Right forelimb (tissue), 1 donor: ENCODE measurements around the gene LCP2.

Source experiments
- DNase-seq: peaks from one replicate; pipeline ENCODE4 v3.0.0-alpha.2; 2018

Gene LCP2

GRCh38 chr5:170294556-170294955, 3.0 kb downstream of the LCP2 start:
- no peak for DNase-seq

GRCh38 chr5:170294057-170294456, 3.5 kb downstream of the LCP2 start:
- DNase-seq = no peak

GRCh38 chr5:170293273-170293672, 4.3 kb downstream of the LCP2 start:
- no peak for DNase-seq

- no peak for DNase-seq
Measured at GRCh38 chr5:170292179-170293104, 5.1 kb downstream of the LCP2 start.

GRCh38 chr5:170290498-170290897, 7.1 kb downstream of the LCP2 start:
- DNase-seq = no peak

GRCh38 chr5:170289764-170290163, 7.8 kb downstream of the LCP2 start:
- no peak for DNase-seq

- no peak for DNase-seq
Measured at GRCh38 chr5:170289121-170289520, 8.5 kb downstream of the LCP2 start.

- no peak for DNase-seq
Measured at GRCh38 chr5:170288551-170288950, 9.0 kb downstream of the LCP2 start.

GRCh38 chr5:170288151-170288550, 9.4 kb downstream of the LCP2 start:
- DNase-seq = no peak

- no peak for DNase-seq
Measured at GRCh38 chr5:170287532-170287931, 10.0 kb downstream of the LCP2 start.

- no peak for DNase-seq
Measured at GRCh38 chr5:170286386-170286925, 11.1 kb downstream of the LCP2 start.

- DNase-seq = no peak
Measured at GRCh38 chr5:170285181-170285580, 12.4 kb downstream of the LCP2 start.

GRCh38 chr5:170284231-170284630, 13.3 kb downstream of the LCP2 start:
- DNase-seq = no peak

- DNase-seq = no peak
Measured at GRCh38 chr5:170283296-170283695, 14.3 kb downstream of the LCP2 start.

GRCh38 chr5:170280011-170280493, 17.5 kb downstream of the LCP2 start:
- DNase-seq = no peak

GRCh38 chr5:170279459-170279817, 18.1 kb downstream of the LCP2 start:
- DNase-seq = no peak

- DNase-seq = no peak
Measured at GRCh38 chr5:170278611-170279458, 18.7 kb downstream of the LCP2 start.

GRCh38 chr5:170277867-170278281, 19.7 kb downstream of the LCP2 start:
- DNase-seq = no peak

- DNase-seq = no peak
Measured at GRCh38 chr5:170276140-170276539, 21.4 kb downstream of the LCP2 start.

GRCh38 chr5:170275376-170275994, 22.1 kb downstream of the LCP2 start:
- no peak for DNase-seq

GRCh38 chr5:170273968-170274710, 23.4 kb downstream of the LCP2 start:
- no peak for DNase-seq
